Activated T-cell treated with anti-CD3 and anti-CD28 coated beads for 4 hours (primary cell): Measurements from ENCODE around the gene BMPER.

Source experiments
- DNase-seq: peaks from one replicate; pipeline ENCODE4 v3.0.0-alpha.2; 2020

The BMPER gene

GRCh38 chr7:33926535-33926934 is 21.2 kb downstream of the BMPER start:
- DNase-seq: no peak

- no peak for DNase-seq
Observed at GRCh38 chr7:33928986-33929385, 23.6 kb downstream of the BMPER start.

GRCh38 chr7:33932221-33932620 is 26.9 kb downstream of the BMPER start:
- no peak for DNase-seq

- DNase-seq: peak; percentile 48
Observed at GRCh38 chr7:33932832-33933468, 27.6 kb downstream of the BMPER start.

GRCh38 chr7:33933611-33934281 is 28.4 kb downstream of the BMPER start:
- DNase-seq: no peak

GRCh38 chr7:33934391-33934790 is 29.1 kb downstream of the BMPER start:
- DNase-seq: no peak

GRCh38 chr7:33936503-33936902 is 31.2 kb downstream of the BMPER start:
- no peak for DNase-seq

- DNase-seq: no peak
Observed at GRCh38 chr7:33937871-33938270, 32.5 kb downstream of the BMPER start.

- DNase-seq: no peak
Observed at GRCh38 chr7:33939121-33939520, 33.8 kb downstream of the BMPER start.

GRCh38 chr7:33940503-33940902 is 35.2 kb downstream of the BMPER start:
- no peak for DNase-seq

- no peak for DNase-seq
Observed at GRCh38 chr7:33941418-33941817, 36.1 kb downstream of the BMPER start.

- no peak for DNase-seq
Observed at GRCh38 chr7:33946094-33946699, 40.9 kb downstream of the BMPER start.

- DNase-seq: no peak
Observed at GRCh38 chr7:33950047-33950714, 44.8 kb downstream of the BMPER start.

- DNase-seq: no peak
Observed at GRCh38 chr7:33952824-33953223, 47.5 kb downstream of the BMPER start.

- DNase-seq: no peak
Observed at GRCh38 chr7:33958104-33958503, 52.8 kb downstream of the BMPER start.

GRCh38 chr7:33959676-33960075 is 54.3 kb downstream of the BMPER start:
- DNase-seq: no peak

GRCh38 chr7:33961948-33962347 is 56.6 kb downstream of the BMPER start:
- DNase-seq: no peak

- DNase-seq: no peak
Observed at GRCh38 chr7:33964417-33965182, 59.3 kb downstream of the BMPER start.

- no peak for DNase-seq
Observed at GRCh38 chr7:33965183-33965744, 59.9 kb downstream of the BMPER start.

GRCh38 chr7:33968591-33968990 is 63.3 kb downstream of the BMPER start:
- DNase-seq: no peak

- DNase-seq: no peak
Observed at GRCh38 chr7:33970536-33970935, 65.2 kb downstream of the BMPER start.

GRCh38 chr7:33971106-33971505 is 65.8 kb downstream of the BMPER start:
- no peak for DNase-seq
